Inflammatory macrophage treated with lipopolysaccharide for 4 hours (primary cell): ENCODE data around the gene ATM.
A peak's percentile ranks its signal among the peaks of the same experiment; 100 is the strongest.
"Not testable (repeated sequence)": the region's sequence is repeated elsewhere in the genome, so short reads cannot be mapped to it uniquely, and the experiment has no call there.

Experiments used
- DNase-seq: peaks from one replicate; pipeline ENCODE4 v3.0.0-alpha.2; 2020

The ATM gene

GRCh38 chr11:108278954-108279353 lies 56.1 kb downstream of the ATM start:
- DNase-seq, result no peak

GRCh38 chr11:108286370-108286769 lies 63.5 kb downstream of the ATM start:
- no peak for DNase-seq

GRCh38 chr11:108286956-108287355 lies 64.1 kb downstream of the ATM start:
- DNase-seq, result no peak

GRCh38 chr11:108289066-108289465 lies 66.2 kb downstream of the ATM start:
- not testable (repeated sequence) for DNase-seq

GRCh38 chr11:108289699-108290098 lies 66.8 kb downstream of the ATM start:
- no peak for DNase-seq

- no peak for DNase-seq
Observed at GRCh38 chr11:108293229-108293628, 70.4 kb downstream of the ATM start.

GRCh38 chr11:108302121-108302785 lies 79.4 kb downstream of the ATM start:
- DNase-seq, result peak; percentile 7

- no peak for DNase-seq
Observed at GRCh38 chr11:108307751-108308150, 84.9 kb downstream of the ATM start.

GRCh38 chr11:108313444-108313843 lies 90.6 kb downstream of the ATM start:
- no peak for DNase-seq

GRCh38 chr11:108316061-108316460 lies 93.2 kb downstream of the ATM start:
- DNase-seq, result no peak

- no peak for DNase-seq
Observed at GRCh38 chr11:108319541-108320145, 96.8 kb downstream of the ATM start.

GRCh38 chr11:108322666-108323065 lies 99.8 kb downstream of the ATM start:
- DNase-seq, result no peak

GRCh38 chr11:108324587-108324986 lies 101.7 kb downstream of the ATM start:
- peak; percentile 77 for DNase-seq

GRCh38 chr11:108333403-108333899 lies 110.6 kb downstream of the ATM start:
- no peak for DNase-seq

GRCh38 chr11:108338750-108339149 lies 115.9 kb downstream of the ATM start:
- DNase-seq, result no peak

GRCh38 chr11:108340973-108341372 lies 118.1 kb downstream of the ATM start:
- no peak for DNase-seq

GRCh38 chr11:108341654-108342053 lies 118.8 kb downstream of the ATM start:
- no peak for DNase-seq

GRCh38 chr11:108343714-108344113 lies 120.8 kb downstream of the ATM start:
- DNase-seq, result no peak

- no peak for DNase-seq
Observed at GRCh38 chr11:108345767-108346166, 122.9 kb downstream of the ATM start.

- DNase-seq, result no peak
Observed at GRCh38 chr11:108346451-108346850, 123.6 kb downstream of the ATM start.

GRCh38 chr11:108351468-108351867 lies 128.6 kb downstream of the ATM start:
- peak; percentile 39 for DNase-seq

GRCh38 chr11:108364159-108364558 lies 141.3 kb downstream of the ATM start:
- DNase-seq, result no peak

GRCh38 chr11:108368134-108368533 lies 145.3 kb downstream of the ATM start:
- DNase-seq, result no peak

- DNase-seq, result no peak
Observed at GRCh38 chr11:108369064-108369463, 146.2 kb downstream of the ATM start.

GRCh38 chr11:108370315-108370714 lies 147.4 kb downstream of the ATM start:
- no peak for DNase-seq
